Activated T-helper 2 cell treated with anti-CD3 and anti-CD28 coated beads, Interferon-gamma antibody, Interleukin-2, Interleukin-4, amounts not matched to agents 10 μg/mL and 5 μg/mL and 100 μg/mL, durations not matched to agents 14 hours and 24 hours and 36 hours (primary cell): ENCODE measurements around the gene KIZ. TPM values are rescaled to one million over a fixed set of nuclear protein-coding genes. Genes with fewer than 3 reads are reported as not detected.
A peak's percentile ranks its signal among the peaks of the same experiment; 100 is the strongest.
"Not testable (repeated sequence)": the region's sequence is repeated elsewhere in the genome, so short reads cannot be mapped to it uniquely, and the experiment has no call there.

Experiments used
- DNase-seq: peaks from one replicate; pipeline ENCODE4 v3.0.0; 2021; ENCODE audit warnings: low spot score
- H3K27ac Mint-ChIP-seq: one replicate; pipeline ENCODE4 v1.8.0; 2021; ENCODE audit warnings: mixed read lengths
- H3K27me3 Mint-ChIP-seq: one replicate; pipeline ENCODE4 v1.8.0; 2021; ENCODE audit warnings: low read depth, mixed read lengths
- H3K36me3 Mint-ChIP-seq: one replicate; pipeline ENCODE4 v1.8.0; 2021; ENCODE audit warnings: low read depth, mixed read lengths
- H3K4me1 Mint-ChIP-seq: one replicate; pipeline ENCODE4 v1.8.0; 2021; ENCODE audit warnings: low read depth, mixed read lengths
- H3K4me3 Mint-ChIP-seq: one replicate; pipeline ENCODE4 v1.8.0; 2021; ENCODE audit warnings: low read depth, mild to moderate bottlenecking, moderate library complexity, mixed read lengths
- H3K9me3 Mint-ChIP-seq: one replicate; pipeline ENCODE4 v1.8.0; 2021; ENCODE audit warnings: mixed read lengths
- intact Hi-C: fragments of 100-400 bp; cut with micrococcal nuclease; formaldehyde crosslinking; loops from one replicate; pipeline ENCODE4 v1.15.1; 2023
- total RNA-seq: library from RNA; stranded (reverse); gene quantifications from 2 replicates; pipeline ENCODE4 v1.2.3, GENCODE V29; 2022

The KIZ gene
- total RNA-seq, 1 donor from 2014 or later, result 10.5 TPM

DNA sequence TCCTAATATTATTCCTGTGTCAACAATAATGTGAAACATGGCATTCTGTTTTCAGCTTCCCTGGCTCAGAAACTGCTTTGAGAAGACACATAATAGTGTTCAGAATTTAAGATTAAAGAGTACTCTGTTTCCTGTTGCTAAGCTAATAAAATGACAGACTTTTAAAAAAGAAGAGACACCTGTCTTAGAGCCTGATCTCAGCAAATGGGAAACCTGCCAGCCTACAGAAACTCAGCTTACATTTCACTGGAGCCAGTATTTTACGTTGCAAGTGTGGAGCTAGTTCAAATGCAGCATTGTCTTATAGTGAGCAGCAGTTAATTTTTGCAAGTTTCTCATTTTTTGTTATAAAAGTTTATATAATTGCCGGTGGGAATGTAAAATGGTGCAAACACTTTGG, 28.8 kb downstream of the KIZ start:
- H3K27me3 Mint-ChIP-seq, result no peaks in the 10 kb centered on the region
- no peak overlapping the region for H3K4me3 Mint-ChIP-seq
- H3K4me1 Mint-ChIP-seq, result peaks cover 4% of the 10 kb centered on the region
- peaks cover 2% of the 10 kb centered on the region for H3K36me3 Mint-ChIP-seq
- no peak overlapping the region for H3K27ac Mint-ChIP-seq
- intact Hi-C loops, result no loop called here
- H3K9me3 Mint-ChIP-seq, result no peaks in the 10 kb centered on the region
- no peak for DNase-seq

DNA sequence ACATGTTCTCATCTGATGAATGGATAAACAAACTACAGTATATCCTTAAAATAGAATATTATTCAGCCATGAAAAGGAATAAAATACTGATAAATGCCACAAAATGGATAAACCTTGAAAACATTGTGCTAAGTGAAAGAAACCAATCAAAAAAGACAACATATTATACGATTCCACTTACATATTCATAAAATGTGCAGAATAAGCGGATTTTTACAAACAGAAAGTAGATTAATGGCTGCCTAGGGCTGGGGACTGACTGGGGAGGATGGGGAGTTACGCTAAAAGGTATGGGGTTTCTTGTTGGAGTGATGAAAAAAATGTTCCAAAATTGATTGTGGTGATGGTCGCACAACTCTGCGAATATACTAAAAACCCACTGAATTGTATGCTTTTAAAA, 29.4 kb downstream of the KIZ start:
- H3K4me3 Mint-ChIP-seq, result no peak overlapping the region
- H3K27ac Mint-ChIP-seq, result no peak overlapping the region
- intact Hi-C loops, result no loop called here
- peaks cover 4% of the 10 kb centered on the region for H3K4me1 Mint-ChIP-seq
- peaks cover 2% of the 10 kb centered on the region for H3K36me3 Mint-ChIP-seq
- no peaks in the 10 kb centered on the region for H3K27me3 Mint-ChIP-seq
- no peak for DNase-seq
- no peaks in the 10 kb centered on the region for H3K9me3 Mint-ChIP-seq

DNA sequence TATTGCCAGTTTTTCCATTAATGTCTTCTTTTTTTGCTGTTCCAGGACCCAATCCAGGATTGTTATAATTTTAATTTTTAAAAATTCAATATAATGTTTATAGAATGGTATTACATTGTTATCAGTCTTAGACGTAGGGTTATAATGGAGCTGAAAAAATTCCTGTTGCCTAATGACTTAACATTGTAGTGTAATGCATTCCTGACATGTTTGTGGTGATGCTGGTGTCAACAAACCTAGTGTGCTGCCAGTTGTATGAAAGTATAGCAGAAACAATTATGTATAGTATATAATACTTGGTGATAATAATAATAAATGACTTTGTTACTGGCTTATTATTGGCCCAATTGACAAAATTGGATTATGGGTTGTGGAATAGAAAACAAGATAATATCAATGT, 30.4 kb downstream of the KIZ start:
- Mint-ChIP-seq H3K9me3 (no peaks in the 10 kb centered on the region), H3K27ac (no peak overlapping the region), H3K4me1 (peaks cover 4% of the 10 kb centered on the region), H3K36me3 (peaks cover 2% of the 10 kb centered on the region), H3K27me3 (no peaks in the 10 kb centered on the region), H3K4me3 (no peak overlapping the region)
- intact Hi-C loops, result no loop called here
- no peak for DNase-seq

DNA sequence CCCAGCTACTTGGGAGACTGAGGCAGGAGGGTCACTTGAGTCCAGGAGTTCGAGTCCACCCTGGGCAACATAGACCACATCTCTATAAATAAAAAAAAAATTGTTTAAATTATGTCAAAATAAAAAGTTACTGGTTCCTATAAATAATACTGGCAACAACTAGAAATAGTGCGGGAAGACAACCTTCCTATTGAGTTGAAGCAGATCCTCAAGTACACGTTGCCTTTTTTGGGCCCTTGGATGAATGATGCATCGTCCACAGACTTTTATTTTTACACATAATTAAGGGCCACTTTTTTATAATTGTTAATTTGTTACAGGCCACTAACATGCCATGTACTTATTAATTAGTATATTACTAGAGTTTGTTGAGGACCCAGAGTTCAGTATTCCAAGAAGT, 31.1 kb downstream of the KIZ start:
- no peak overlapping the region for H3K27ac Mint-ChIP-seq
- no peaks in the 10 kb centered on the region for H3K27me3 Mint-ChIP-seq
- H3K4me3 Mint-ChIP-seq, result no peak overlapping the region
- no peaks in the 10 kb centered on the region for H3K9me3 Mint-ChIP-seq
- intact Hi-C loops, result no loop called here
- DNase-seq, result no peak
- H3K36me3 Mint-ChIP-seq, result peaks cover 6% of the 10 kb centered on the region
- peaks cover 4% of the 10 kb centered on the region for H3K4me1 Mint-ChIP-seq

DNA sequence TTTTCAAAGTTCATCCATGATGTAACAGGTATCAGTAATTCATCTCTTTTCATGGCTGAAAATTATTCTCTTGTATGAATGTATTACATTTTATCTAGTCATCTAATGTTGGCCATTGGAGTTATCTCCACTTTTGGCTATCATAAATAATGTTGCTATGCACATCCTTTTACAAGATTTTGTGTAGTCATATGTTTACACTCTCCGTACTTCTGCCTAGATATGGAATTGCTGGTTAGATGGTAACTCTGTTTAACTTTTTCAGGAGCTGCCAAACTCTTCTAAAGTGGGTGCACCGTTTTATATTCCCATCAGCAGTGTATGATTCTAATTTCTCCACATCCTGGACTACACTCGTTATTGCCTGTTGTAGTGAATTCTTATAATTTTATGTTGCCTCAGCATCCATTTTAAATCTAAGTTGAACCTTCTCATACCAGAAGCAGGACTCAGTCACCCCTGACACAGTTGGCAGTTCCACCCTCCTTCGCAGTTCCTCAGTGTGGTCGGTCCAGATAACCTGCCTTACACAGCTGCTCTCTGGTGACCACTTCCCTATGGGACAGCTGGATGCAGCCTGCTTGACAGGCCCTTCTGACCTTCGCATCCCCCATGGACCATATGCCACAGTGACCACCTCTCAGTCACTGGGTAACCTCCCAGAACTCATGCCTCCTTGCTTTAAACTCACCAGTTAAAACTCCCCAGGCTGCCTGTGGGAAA, 33.9 kb downstream of the KIZ start:
- no peaks in the 10 kb centered on the region for H3K27me3 Mint-ChIP-seq
- intact Hi-C loops, result no loop called here
- peaks cover 22% of the 10 kb centered on the region for H3K36me3 Mint-ChIP-seq
- H3K9me3 Mint-ChIP-seq, result no peaks in the 10 kb centered on the region
- no peak overlapping the region for H3K4me3 Mint-ChIP-seq
- H3K4me1 Mint-ChIP-seq, result peaks cover 4% of the 10 kb centered on the region
- DNase-seq, result no peak
- no peak overlapping the region for H3K27ac Mint-ChIP-seq

DNA sequence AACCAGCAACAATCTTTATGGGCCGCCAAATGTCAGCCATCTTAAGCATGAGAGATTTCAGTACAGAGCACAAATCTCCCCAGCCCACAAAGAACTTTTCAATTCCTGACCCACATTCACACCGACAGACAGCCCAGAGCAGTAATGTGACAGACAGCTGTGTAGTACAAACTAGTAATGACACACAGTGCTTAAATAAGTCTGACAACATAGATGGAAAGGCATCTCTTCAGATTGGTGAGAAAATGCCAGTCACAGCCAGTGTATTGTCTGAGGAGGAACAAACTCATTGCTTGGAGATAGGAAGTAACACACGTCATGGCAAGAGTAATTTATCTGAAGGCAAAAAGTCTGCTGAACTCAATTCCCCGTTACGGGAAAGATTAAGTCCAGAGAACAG, 36.0 kb downstream of the KIZ start:
- intact Hi-C loops, result no loop called here
- peaks cover 15% of the 10 kb centered on the region for H3K4me1 Mint-ChIP-seq
- H3K27ac Mint-ChIP-seq, result no peak overlapping the region

DNA sequence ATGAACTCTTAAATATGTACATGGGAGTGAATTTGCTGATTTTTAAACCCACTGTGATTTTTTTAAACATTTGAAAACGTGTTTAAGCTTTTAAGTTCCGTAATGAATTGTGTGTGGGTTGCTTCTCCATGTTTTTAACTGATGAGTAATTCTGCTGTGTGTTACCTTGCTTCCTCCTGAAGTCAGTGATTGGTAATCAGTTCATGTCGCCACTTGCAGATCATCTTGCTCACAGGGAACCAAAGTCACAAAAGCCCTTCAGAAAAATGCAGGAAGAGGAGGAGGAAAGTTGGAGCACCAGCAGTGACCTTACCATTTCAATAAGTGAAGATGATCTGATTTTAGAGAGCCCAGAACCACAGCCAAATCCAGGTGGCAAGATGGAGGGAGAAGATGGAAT, 36.7 kb downstream of the KIZ start:
- peaks cover 40% of the 10 kb centered on the region for H3K36me3 Mint-ChIP-seq
- H3K27me3 Mint-ChIP-seq, result no peaks in the 10 kb centered on the region
- DNase-seq, result no peak
- no peak overlapping the region for H3K4me3 Mint-ChIP-seq
- no peak overlapping the region for H3K27ac Mint-ChIP-seq
- H3K4me1 Mint-ChIP-seq, result peaks cover 17% of the 10 kb centered on the region
- peaks cover 4% of the 10 kb centered on the region for H3K9me3 Mint-ChIP-seq
- intact Hi-C loops, result no loop called here

More for the DNA sequence above, 36.0 kb downstream of the KIZ start:
- H3K36me3 Mint-ChIP-seq, result peaks cover 36% of the 10 kb centered on the region
- no peak for DNase-seq
- H3K9me3 Mint-ChIP-seq, result peaks cover 4% of the 10 kb centered on the region
- H3K27me3 Mint-ChIP-seq, result no peaks in the 10 kb centered on the region
- H3K4me3 Mint-ChIP-seq, result no peak overlapping the region

DNA sequence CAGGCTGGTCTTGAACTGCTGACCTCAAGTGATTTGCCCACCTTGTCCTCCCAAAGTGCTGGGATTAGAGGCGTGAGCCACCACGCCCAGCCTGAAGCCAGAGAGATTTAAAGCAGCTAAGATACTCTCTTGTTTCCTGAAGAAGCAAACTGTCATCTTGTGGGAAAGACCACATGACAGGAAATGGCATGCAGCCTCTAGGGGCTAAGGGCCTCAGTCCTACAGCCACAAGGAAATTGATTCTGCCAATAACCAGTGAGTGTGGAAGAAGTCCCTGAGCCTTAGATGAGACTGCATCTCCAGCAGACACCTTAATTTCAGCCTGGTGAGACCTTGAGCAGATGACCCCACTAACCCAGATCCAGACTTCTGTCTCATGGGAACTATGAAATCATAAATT, 40.9 kb downstream of the KIZ start:
- H3K27ac Mint-ChIP-seq, result peak overlapping the region; percentile 86
- no peak overlapping the region for H3K4me3 Mint-ChIP-seq
- no peaks in the 10 kb centered on the region for H3K27me3 Mint-ChIP-seq
- intact Hi-C loops, result no loop called here
- peak; percentile 18 for DNase-seq
- peaks cover 8% of the 10 kb centered on the region for H3K9me3 Mint-ChIP-seq
- peaks cover 49% of the 10 kb centered on the region for H3K36me3 Mint-ChIP-seq
- peaks cover 16% of the 10 kb centered on the region for H3K4me1 Mint-ChIP-seq

DNA sequence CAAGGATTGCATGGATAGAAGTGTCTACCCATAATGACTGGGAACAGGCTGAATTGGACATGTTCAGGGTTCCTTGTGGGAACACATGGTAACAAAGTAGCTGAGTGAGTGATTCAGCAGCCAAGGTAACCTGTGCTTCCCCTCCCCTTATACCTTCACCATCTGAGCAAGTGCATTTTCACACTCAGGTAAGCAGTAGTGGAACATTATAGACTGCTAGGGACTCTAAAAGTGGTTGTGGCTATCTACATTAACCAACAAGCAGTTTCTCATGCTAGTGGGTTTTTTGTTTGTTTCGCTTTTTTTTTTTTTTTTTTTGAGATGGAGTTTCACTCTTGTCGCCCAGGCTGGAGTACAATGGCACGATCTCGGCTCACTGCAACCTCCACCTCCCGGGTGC, 41.4 kb downstream of the KIZ start:
- Mint-ChIP-seq H3K36me3 (peaks cover 45% of the 10 kb centered on the region), H3K9me3 (peaks cover 8% of the 10 kb centered on the region), H3K27me3 (no peaks in the 10 kb centered on the region), H3K27ac (no peak overlapping the region), H3K4me3 (no peak overlapping the region), H3K4me1 (peaks cover 16% of the 10 kb centered on the region)
- DNase-seq, result no peak
- intact Hi-C loops, result no loop called here

DNA sequence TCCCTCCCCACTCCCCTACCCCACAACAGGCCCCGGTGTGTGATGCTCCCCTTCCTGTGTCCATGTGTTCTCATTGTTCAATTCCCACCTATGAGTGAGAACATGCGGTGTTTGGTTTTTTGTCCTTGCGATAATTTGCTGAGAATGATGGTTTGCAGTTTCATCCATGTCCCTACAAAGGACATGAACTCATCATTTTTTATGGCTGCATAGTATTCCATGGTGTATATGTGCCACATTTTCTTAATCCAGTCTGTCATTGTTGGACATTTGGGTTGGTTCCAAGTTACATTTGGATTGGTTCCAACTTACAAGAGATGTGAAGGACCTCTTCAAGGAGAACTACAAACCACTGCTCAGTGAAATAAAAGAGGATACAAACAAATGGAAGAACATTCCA, 42.2 kb downstream of the KIZ start:
- peaks cover 37% of the 10 kb centered on the region for H3K36me3 Mint-ChIP-seq
- H3K27ac Mint-ChIP-seq, H3K9me3 Mint-ChIP-seq, intact Hi-C loops, H3K27me3 Mint-ChIP-seq, H3K4me3 Mint-ChIP-seq, DNase-seq: not testable (repeated sequence)
- H3K4me1 Mint-ChIP-seq, result peaks cover 16% of the 10 kb centered on the region

DNA sequence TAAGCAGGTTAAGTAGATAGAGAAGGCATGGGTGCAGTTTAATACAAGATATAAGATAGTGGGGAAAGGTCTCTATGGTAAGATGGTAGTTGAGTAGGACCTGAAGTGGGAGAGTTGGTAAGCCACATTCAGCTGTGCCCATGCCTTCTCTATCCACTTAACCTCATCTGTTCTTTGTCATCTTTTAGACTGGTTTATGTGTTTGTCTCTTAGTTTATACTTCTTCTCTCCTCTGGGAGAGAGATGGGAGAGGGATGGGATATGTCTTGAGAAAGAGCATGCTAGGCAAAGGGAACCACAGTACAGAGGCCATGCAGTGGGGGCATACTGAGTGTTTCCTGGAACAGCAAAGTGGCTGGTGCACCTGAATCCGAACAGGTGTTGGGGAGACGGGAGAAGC, 46.7 kb downstream of the KIZ start:
- H3K36me3 Mint-ChIP-seq, result peaks cover 13% of the 10 kb centered on the region
- no peak for DNase-seq
- no peaks in the 10 kb centered on the region for H3K27me3 Mint-ChIP-seq
- intact Hi-C loops, result no loop called here
- H3K4me3 Mint-ChIP-seq, result no peak overlapping the region
- H3K4me1 Mint-ChIP-seq, result peaks cover 5% of the 10 kb centered on the region
- H3K9me3 Mint-ChIP-seq, result peaks cover 7% of the 10 kb centered on the region
- no peak overlapping the region for H3K27ac Mint-ChIP-seq

DNA sequence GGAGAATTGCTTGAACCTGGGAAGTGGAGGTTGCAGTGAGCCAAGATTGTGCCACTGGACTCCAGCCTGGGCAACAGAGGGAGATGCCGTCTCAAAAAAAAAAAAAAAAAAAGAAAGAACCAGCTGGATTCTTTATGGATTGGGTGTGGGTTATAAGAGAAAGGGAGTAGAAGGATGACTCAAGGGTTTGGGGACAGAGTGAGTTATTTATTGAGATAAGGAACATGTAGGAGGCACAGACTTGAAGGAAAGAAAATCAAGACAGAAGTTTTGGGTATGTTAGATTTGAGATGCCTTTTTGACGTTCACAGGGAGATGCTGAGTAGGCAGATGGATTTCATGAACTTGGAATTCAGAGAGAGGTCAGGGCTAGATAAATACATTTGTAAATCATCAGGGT, 47.6 kb downstream of the KIZ start:
- Mint-ChIP-seq H3K36me3 (peaks cover 8% of the 10 kb centered on the region), H3K27ac (no peak overlapping the region), H3K27me3 (no peaks in the 10 kb centered on the region), H3K9me3 (peaks cover 11% of the 10 kb centered on the region), H3K4me1 (peaks cover 5% of the 10 kb centered on the region), H3K4me3 (no peak overlapping the region)
- intact Hi-C loops, result no loop called here
- DNase-seq, result no peak

DNA sequence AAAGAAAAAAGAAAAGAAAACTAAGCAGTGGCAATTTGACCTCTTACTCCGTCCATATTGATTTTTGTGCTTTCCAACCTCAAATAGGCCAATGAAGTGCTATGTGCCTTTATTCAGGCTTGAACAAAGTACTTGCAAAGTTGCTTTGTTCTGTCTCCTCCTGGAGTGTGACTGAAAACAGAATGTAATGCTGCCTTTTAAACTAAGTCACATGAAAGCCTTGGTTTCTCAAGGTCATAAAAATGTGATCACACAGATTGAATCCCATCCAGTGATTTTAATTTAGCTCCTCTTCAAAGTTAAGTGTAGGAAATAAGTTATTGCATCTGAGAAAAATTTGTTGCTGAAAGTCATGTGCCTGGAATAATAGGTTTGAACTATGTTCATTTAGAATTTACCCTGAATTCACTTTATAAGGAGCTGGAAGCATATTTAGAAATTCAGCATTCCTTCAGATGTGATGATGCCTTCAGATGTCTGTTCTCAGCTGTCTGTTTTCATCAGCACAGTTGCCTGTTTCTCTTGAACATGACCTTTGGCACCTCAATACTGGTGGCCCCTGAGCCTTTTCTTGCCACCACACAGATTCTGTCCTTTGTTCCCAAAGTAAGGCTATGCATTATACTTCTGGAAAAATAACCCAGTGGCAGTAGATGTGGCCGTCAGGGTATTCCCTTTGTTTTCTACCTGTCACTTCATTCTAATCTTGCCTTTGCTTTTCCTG, 48.8 kb downstream of the KIZ start:
- Mint-ChIP-seq H3K27me3 (no peaks in the 10 kb centered on the region), H3K9me3 (peaks cover 11% of the 10 kb centered on the region), H3K4me1 (peaks cover 5% of the 10 kb centered on the region), H3K36me3 (peaks cover 7% of the 10 kb centered on the region), H3K27ac (no peak overlapping the region), H3K4me3 (no peak overlapping the region)
- intact Hi-C loops, result no loop called here
- no peak for DNase-seq
